Activated CD4-positive, alpha-beta T cell treated with anti-CD3 and anti-CD28 coated beads, Interleukin-2, amount 10 ng/mL, durations not matched to agents 7 days and 5 days (primary cell): ENCODE results near the gene RPS6KB1. TPM values are rescaled to one million over a fixed set of nuclear protein-coding genes. Genes with fewer than 3 reads are reported as not detected.
"Not testable (repeated sequence)": the region's sequence is repeated elsewhere in the genome, so short reads cannot be mapped to it uniquely, and the experiment has no call there.

ENCODE experiments used
- CTCF ChIA-PET: fragments of 350-600 bp; sonication (Branson Sonifier 250); formaldehyde crosslinking; loops from one replicate; lab custom pipeline; 2021; ENCODE audit warnings: antibody characterized with exemption; lab: Charles Lee
- POLR2A ChIA-PET: fragments of 350-600 bp; sonication (Branson Sonifier 250); formaldehyde crosslinking; loops from one replicate; lab custom pipeline; 2021; ENCODE audit warnings: antibody characterized with exemption; lab: Charles Lee
- DNase-seq: peaks from one replicate; pipeline ENCODE4 v3.0.0-alpha.2; 2020
- H3K27ac Mint-ChIP-seq: one replicate; pipeline ENCODE4 v1.8.0; 2021; ENCODE audit warnings: mild to moderate bottlenecking, moderate library complexity, mixed read lengths
- H3K27me3 Mint-ChIP-seq: one replicate; pipeline ENCODE4 v1.8.0; 2021; ENCODE audit warnings: mixed read lengths
- H3K36me3 Mint-ChIP-seq: one replicate; pipeline ENCODE4 v1.8.0; 2021; ENCODE audit warnings: low read depth, mixed read lengths
- H3K4me1 Mint-ChIP-seq: one replicate; pipeline ENCODE4 v1.8.0; 2021; ENCODE audit warnings: mixed read lengths
- H3K4me3 Mint-ChIP-seq: one replicate; pipeline ENCODE4 v1.8.0; 2021; ENCODE audit warnings: mild to moderate bottlenecking, moderate library complexity, mixed read lengths
- H3K9me3 Mint-ChIP-seq: one replicate; pipeline ENCODE4 v1.8.0; 2021; ENCODE audit warnings: mixed read lengths
- total RNA-seq, 2 experiments: library from RNA; stranded (reverse); gene quantifications; one replicate each; pipeline ENCODE4 v1.2.3, GENCODE V29; 2021

RPS6KB1 gene
- total RNA-seq, result 10 to 100 TPM; 46.7 to 50.3 TPM

DNA sequence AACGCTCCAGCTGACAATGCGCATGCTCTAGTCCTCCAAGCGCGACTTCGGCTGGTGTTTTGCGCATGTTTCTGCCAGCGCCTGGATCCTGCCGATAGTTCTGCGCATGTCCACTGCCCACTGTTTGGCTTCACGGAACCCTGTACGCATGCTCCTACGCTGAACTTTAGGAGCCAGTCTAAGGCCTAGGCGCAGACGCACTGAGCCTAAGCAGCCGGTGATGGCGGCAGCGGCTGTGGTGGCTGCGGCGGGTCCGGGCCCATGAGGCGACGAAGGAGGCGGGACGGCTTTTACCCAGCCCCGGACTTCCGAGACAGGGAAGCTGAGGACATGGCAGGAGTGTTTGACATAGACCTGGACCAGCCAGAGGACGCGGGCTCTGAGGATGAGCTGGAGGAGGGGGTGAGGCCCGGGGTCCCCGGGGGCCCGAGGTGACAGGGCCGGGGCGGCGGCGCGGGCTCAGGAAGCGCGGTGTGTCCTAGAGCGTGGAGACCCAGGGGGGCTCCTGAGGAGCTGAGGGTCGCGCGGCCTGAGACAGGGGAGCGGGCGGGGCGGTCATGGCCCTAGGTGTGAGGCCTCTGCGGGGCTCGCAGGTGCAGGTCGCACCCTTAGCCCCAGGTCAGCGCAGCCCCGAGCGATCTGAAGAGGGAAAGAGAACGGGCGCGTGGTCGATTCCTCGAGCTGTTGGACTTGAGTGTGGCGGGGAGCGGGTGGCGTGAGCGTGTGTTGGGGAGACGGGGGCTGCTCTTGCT lies at the start of gene RPS6KB1, which contains the start of gene TUBD1:
TSS of gene RPS6KB1 (plus strand) at position 198 of the 752 bp plus-strand sequence. CDS start at position 262, 64 bp downstream.
TSS of gene TUBD1 (minus strand) at position 20 of the 752 bp plus-strand sequence. CDS start 1,941 bp downstream, outside the sequence.
- ChIA-PET POLR2A (interaction anchor here (0.6 kb wide), 1 partner anchor 274 kb away, joined by 3 read pairs; no protein-coding TSS in a partner anchor), CTCF (interaction anchor here (0.6 to 1.4 kb wide), 4 partner anchors 12 to 404 kb away, joined by 3 to 4 read pairs (median 4); no protein-coding TSS in a partner anchor)
- peaks cover 56% of the 10 kb centered on the region for H3K4me1 Mint-ChIP-seq
- H3K4me3 Mint-ChIP-seq, result peak within 1 kb of the TSS; percentile 100
- peak; percentile 99 for DNase-seq
- peak within 1 kb of the TSS; percentile 99 for H3K27ac Mint-ChIP-seq
- H3K9me3 Mint-ChIP-seq, result no peaks in the 10 kb centered on the region
- H3K36me3 Mint-ChIP-seq, result peaks cover 28% of the 10 kb centered on the region
- no peaks in the 10 kb centered on the region for H3K27me3 Mint-ChIP-seq

DNA sequence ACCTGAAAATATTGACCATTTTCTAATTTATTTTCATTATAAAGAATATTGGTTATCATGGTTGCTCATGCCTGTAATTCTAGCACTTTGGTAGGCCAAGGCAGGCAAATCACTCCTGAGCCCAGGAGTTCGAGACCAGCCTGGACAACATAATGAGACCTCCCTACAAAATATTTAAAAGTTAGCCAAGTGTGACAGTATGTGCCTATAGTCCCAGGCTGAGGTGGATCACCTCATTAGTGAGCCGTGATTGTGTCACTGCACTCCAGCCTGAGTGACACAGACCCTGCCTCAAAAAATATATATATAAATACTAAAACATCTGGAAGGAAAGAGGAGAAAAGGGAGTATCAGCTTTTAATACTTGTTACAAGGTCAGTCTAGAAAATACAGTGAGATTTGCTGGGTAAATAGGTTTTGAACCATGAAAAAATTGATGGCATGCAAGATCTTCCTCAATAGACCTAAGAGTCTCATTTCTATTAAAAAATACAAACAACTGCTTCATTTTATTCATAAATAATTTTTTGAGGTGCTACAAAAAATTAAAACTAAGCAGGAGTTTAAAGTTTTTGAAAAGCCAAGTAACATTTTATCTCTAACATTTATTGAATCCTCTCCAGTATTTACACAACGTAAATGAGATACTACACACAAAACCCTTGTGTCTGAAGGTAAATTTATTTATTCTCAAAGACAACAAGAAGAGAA lies 47.9 kb upstream of the RPS6KB1 start:
- peak overlapping the region; percentile 85 for H3K27ac Mint-ChIP-seq
- H3K36me3 Mint-ChIP-seq, result peaks cover 42% of the 10 kb centered on the region
- no peaks in the 10 kb centered on the region for H3K27me3 Mint-ChIP-seq
- no peaks in the 10 kb centered on the region for H3K9me3 Mint-ChIP-seq
- H3K4me1 Mint-ChIP-seq, result peaks cover 77% of the 10 kb centered on the region
- DNase-seq, result no peak
- H3K4me3 Mint-ChIP-seq, result no peak overlapping the region
- CTCF ChIA-PET, result no interaction called here
- POLR2A ChIA-PET, result interaction anchor here (0.7 kb wide), 1 partner anchor 226 kb away, joined by 5 read pairs; no protein-coding TSS in a partner anchor

DNA sequence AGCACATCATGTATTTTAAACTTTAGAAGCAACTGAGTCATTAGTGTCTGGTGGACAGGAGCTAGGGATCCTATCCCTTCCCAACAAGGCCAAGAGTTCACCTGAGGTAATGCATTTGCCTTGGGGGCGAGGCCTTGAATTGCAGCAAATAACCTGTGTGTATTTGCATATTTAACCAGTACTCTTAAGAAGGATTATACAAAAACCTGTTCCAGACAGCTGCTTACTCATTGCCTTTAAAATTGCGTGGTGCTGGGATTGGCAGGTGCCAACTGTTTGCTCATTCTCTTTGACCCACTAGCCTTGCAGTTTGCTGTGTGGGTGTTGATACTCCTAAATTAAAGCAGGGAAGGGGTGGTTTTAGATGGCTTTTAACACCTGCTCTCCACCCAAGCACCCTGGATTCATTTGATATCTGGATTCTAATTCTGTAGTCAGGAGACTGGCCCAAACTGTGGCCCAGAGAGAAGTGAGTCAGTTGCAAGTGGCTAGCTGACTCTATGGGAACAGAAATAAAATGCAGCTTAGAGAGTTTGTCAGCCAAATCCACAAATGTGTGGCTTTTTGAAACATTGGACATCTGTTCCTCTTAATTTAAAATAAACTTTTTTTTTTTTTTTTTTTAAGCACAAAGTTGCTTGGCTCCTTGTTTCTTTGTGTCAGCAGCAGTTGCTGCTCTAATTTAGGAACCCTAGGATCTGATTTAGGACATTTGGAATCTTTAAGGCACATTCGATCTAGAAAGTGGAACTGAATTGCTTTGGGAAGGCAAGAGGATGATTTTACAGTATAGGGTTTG lies 47.1 kb upstream of the RPS6KB1 start:
- Mint-ChIP-seq H3K27ac (peak overlapping the region; percentile 85), H3K4me1 (peaks cover 74% of the 10 kb centered on the region), H3K36me3 (peaks cover 35% of the 10 kb centered on the region), H3K9me3 (no peaks in the 10 kb centered on the region), H3K27me3 (no peaks in the 10 kb centered on the region), H3K4me3 (no peak overlapping the region)
- ChIA-PET POLR2A (interaction anchor here (0.5 to 0.7 kb wide), 3 partner anchors 19 to 227 kb away, joined by 3 to 5 read pairs (median 5); no protein-coding TSS in a partner anchor), CTCF (interaction anchor here (0.6 to 1.2 kb wide), 5 partner anchors 13 to 1567 kb away, joined by 3 to 6 read pairs (median 3); no protein-coding TSS in a partner anchor)
- DNase-seq, result peak; percentile 22

DNA sequence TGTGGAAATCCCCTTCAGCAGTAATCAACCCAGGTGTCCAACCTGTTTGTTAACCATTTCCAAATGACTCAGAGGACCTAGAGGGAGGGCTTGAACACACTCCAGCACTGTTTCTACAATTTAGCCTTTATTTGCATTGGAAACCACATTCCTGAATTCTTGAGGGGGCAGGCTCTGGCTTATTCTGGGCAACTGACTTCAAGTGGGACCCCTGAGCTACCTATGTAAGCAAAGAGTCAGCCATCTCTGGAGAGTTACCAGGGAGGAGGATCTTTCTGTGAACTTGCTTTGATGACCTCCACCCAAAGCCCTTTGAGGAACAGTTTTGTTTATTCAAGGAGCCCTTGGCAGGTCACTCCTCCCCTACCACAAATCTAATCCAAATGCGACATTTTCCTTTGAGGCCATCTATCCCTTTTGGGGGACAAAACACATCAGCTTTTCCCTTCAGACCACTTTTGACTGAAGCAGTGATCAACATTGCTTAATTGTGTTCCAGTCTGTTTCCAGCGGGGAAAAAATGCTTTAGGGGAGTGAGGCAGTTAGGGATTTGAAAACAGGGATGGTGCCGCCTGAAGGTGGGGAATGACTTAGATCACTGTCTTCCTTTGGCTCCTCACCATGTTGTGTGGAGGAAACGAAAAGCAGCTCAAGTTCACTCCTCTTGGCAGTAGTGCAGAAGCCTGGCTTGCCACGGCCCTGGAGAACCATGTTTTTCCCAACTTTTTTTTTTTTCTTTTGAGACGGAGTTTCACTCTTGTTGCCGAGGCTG lies 46.3 kb upstream of the RPS6KB1 start:
- CTCF ChIA-PET, result interaction anchor here (0.6 to 1.6 kb wide), 6 partner anchors 8 to 430 kb away, joined by 3 to 6 read pairs (median 4); no protein-coding TSS in a partner anchor
- H3K4me3 Mint-ChIP-seq, result no peak overlapping the region
- H3K36me3 Mint-ChIP-seq, result peaks cover 27% of the 10 kb centered on the region
- POLR2A ChIA-PET, result interaction anchor here (0.5 to 0.8 kb wide), 5 partner anchors 9 to 159 kb away, joined by 3 to 7 read pairs (median 3); no protein-coding TSS in a partner anchor
- H3K27ac Mint-ChIP-seq, result peak overlapping the region; percentile 85
- DNase-seq, result peak; percentile 31
- no peaks in the 10 kb centered on the region for H3K27me3 Mint-ChIP-seq
- H3K4me1 Mint-ChIP-seq, result peaks cover 72% of the 10 kb centered on the region
- H3K9me3 Mint-ChIP-seq, result no peaks in the 10 kb centered on the region

- H3K27ac Mint-ChIP-seq, result peak overlapping the region; percentile 85
- peaks cover 74% of the 10 kb centered on the region for H3K4me1 Mint-ChIP-seq
- DNase-seq, result no peak
- ChIA-PET CTCF (interaction anchor here (0.6 to 1.4 kb wide), 10 partner anchors 10 to 716 kb away, joined by 3 to 6 read pairs (median 3); no protein-coding TSS in a partner anchor), POLR2A (interaction anchor here (1.3 kb wide), 1 partner anchor 19 kb away, joined by 5 read pairs; no protein-coding TSS in a partner anchor)
- no peaks in the 10 kb centered on the region for H3K27me3 Mint-ChIP-seq
- H3K36me3 Mint-ChIP-seq, result peaks cover 12% of the 10 kb centered on the region
- H3K4me3 Mint-ChIP-seq, result no peak overlapping the region
- H3K9me3 Mint-ChIP-seq, result peaks cover 3% of the 10 kb centered on the region
Measured at GRCh38 chr17:59848385-59848668, 44.6 kb upstream of the RPS6KB1 start.

DNA sequence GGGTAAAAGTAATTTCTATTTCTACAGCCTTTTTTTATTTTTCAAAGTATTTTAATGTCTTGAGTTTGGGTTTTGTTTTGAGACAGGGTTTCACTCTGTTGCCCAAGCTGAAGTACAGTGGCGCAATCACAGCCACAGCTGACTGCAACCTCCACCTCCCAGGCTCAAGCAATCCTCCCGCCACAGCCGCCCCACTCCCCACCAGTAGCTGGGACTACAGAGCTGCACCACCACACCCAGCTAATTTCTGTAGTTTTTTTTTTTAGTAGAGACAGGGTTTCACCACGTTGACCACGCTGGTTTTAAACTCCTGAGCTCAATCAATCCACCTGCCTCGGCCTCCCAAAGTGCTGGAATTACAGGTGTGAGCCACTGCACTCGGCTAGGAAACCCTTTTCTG lies 44.1 kb upstream of the RPS6KB1 start:
- CTCF ChIA-PET, result interaction anchor here (0.6 to 1.4 kb wide), 10 partner anchors 10 to 716 kb away, joined by 3 to 6 read pairs (median 3); no protein-coding TSS in a partner anchor
- peak; percentile 60 for DNase-seq
- POLR2A ChIA-PET, result interaction anchor here (1.3 kb wide), 1 partner anchor 19 kb away, joined by 5 read pairs; no protein-coding TSS in a partner anchor
- H3K36me3 Mint-ChIP-seq, result peaks cover 8% of the 10 kb centered on the region
- H3K27me3 Mint-ChIP-seq, result no peaks in the 10 kb centered on the region
- peaks cover 73% of the 10 kb centered on the region for H3K4me1 Mint-ChIP-seq
- H3K9me3 Mint-ChIP-seq, result peaks cover 3% of the 10 kb centered on the region
- peak overlapping the region; percentile 85 for H3K27ac Mint-ChIP-seq
- peak overlapping the region; percentile 4 for H3K4me3 Mint-ChIP-seq

GRCh38 chr17:59850311-59850710 lies 42.6 kb upstream of the RPS6KB1 start:
- peaks cover 70% of the 10 kb centered on the region for H3K4me1 Mint-ChIP-seq
- H3K4me3 Mint-ChIP-seq, H3K9me3 Mint-ChIP-seq, DNase-seq, POLR2A ChIA-PET, H3K27me3 Mint-ChIP-seq, H3K27ac Mint-ChIP-seq, H3K36me3 Mint-ChIP-seq: not testable (repeated sequence)
- CTCF ChIA-PET, result interaction anchor here (0.6 to 1.2 kb wide), 2 partner anchors 9 to 53 kb away, joined by 3 read pairs; no protein-coding TSS in a partner anchor

- H3K9me3 Mint-ChIP-seq, result peaks cover 3% of the 10 kb centered on the region
- H3K4me1 Mint-ChIP-seq, result peaks cover 60% of the 10 kb centered on the region
- ChIA-PET CTCF (no interaction called here), POLR2A (no interaction called here)
- DNase-seq, result no peak
- no peaks in the 10 kb centered on the region for H3K27me3 Mint-ChIP-seq
- H3K4me3 Mint-ChIP-seq, result no peak overlapping the region
- peaks cover 7% of the 10 kb centered on the region for H3K36me3 Mint-ChIP-seq
- peak overlapping the region; percentile 73 for H3K27ac Mint-ChIP-seq
Measured at GRCh38 chr17:59851439-59852375, 41.2 kb upstream of the RPS6KB1 start.

GRCh38 chr17:59852847-59853167 lies 40.1 kb upstream of the RPS6KB1 start:
- H3K9me3 Mint-ChIP-seq, H3K36me3 Mint-ChIP-seq, H3K27me3 Mint-ChIP-seq, H3K4me3 Mint-ChIP-seq, DNase-seq: not testable (repeated sequence)
- Mint-ChIP-seq H3K4me1 (peaks cover 56% of the 10 kb centered on the region), H3K27ac (peak overlapping the region; percentile 73)
- ChIA-PET POLR2A (interaction anchor here (1.0 to 2.1 kb wide), 2 partner anchors 9 to 98 kb away, joined by 8 to 12 read pairs; no protein-coding TSS in a partner anchor), CTCF (interaction anchor here (1.6 to 2.0 kb wide), 2 partner anchors 11 to 15 kb away, joined by 9 to 11 read pairs; no protein-coding TSS in a partner anchor)

DNA sequence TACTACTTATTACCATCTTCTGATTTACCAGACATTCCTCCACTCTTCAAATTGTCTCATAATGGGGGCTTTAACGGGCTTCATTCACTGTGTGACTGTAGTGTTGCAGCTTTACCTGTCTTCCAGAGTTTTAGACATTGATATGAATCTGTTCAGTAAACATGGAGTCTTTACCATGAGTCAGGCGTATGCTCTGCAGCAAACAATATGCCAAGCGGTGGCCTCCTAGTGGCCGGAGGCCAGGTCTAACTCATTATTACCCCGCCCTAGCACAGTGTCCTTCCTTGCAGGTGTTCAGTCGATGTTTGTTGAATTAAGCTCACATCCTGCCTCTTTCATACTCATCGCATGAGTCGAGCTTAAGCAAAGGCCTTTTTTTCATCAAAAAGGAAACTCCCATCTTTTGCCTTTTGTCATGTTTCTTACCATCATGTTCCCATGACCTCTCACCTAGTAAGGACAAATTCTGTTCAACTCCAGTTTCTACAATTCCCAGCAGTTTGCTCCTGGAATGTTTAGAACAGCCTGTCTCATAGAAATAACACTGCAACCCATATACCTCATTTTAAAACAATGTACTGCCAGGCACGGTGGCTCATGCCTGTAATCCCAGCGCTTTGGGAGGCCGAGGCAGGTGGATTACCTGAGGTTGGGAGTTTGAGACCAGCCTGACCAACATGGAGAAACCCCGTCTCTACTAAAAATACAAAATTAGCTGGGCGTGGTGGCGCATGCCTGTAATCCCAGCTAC lies 39.6 kb upstream of the RPS6KB1 start:
- Mint-ChIP-seq H3K36me3 (peaks cover 3% of the 10 kb centered on the region), H3K9me3 (peaks cover 3% of the 10 kb centered on the region), H3K27ac (peak overlapping the region; percentile 73), H3K4me1 (peaks cover 55% of the 10 kb centered on the region), H3K27me3 (no peaks in the 10 kb centered on the region), H3K4me3 (no peak overlapping the region)
- CTCF ChIA-PET, result interaction anchor here (0.6 to 2.0 kb wide), 8 partner anchors 10 to 126 kb away, joined by 3 to 11 read pairs (median 4); no protein-coding TSS in a partner anchor
- peak; percentile 68 for DNase-seq
- POLR2A ChIA-PET, result interaction anchor here (0.6 to 2.1 kb wide), 4 partner anchors 10 to 189 kb away, joined by 3 to 12 read pairs (median 6); no protein-coding TSS in a partner anchor
